CD4-positive, alpha-beta T cell (primary cell): ENCODE measurements around the gene DIS3L2. TPM values are rescaled to one million over a fixed set of nuclear protein-coding genes. Genes with fewer than 3 reads are reported as not detected.
"Not testable (repeated sequence)": the region's sequence is repeated elsewhere in the genome, so short reads cannot be mapped to it uniquely, and the experiment has no call there.

ENCODE experiments used
- ATAC-seq: fragments of 200-7000 bp; cut with Tn5 transposase; one replicate; pipeline ENCODE4 v1.10.0; 2022; ENCODE audit warnings: mild to moderate bottlenecking; ENCODE audit not compliant: poor library complexity
- CTCF ChIA-PET: fragments of 350-600 bp; sonication (Branson Sonifier 250); formaldehyde crosslinking; loops from one replicate; lab custom pipeline; 2021; ENCODE audit warnings: antibody characterized with exemption, inconsistent platforms; lab: Charles Lee
- POLR2A ChIA-PET: fragments of 350-600 bp; sonication (Branson Sonifier 250); formaldehyde crosslinking; loops from one replicate; lab custom pipeline; 2021; ENCODE audit warnings: antibody characterized with exemption, inconsistent platforms; lab: Charles Lee
- DNase-seq, 14 experiments: peaks; one replicate each; pipeline ENCODE4 v3.0.0-alpha.2; 2013 to 2020; ENCODE audit warnings: mixed read lengths in 2 of 14
- H3K27ac ChIP-seq, 2 donors: one replicate each; pipeline versions ENCODE4 v1.5.1 to v1.7.0; 2013; ENCODE audit warnings: low read length in 2 of 2, low read depth in 1 of 2, mild to moderate bottlenecking in 1 of 2
- H3K27me3 ChIP-seq, 2 experiments: 1 replicate in 1 of 2; 2 replicates in 1 of 2; pipeline versions ENCODE4 v1.6.1 to v1.7.0; 2013; ENCODE audit warnings: low read length in 2 of 2, control low read depth in 1 of 2, mild to moderate bottlenecking in 1 of 2, moderate library complexity in 1 of 2; ENCODE audit not compliant: insufficient read depth in 2 of 2, control insufficient read depth in 1 of 2
- H3K36me3 ChIP-seq: one replicate; pipeline ENCODE4 v1.6.1; 2013; ENCODE audit warnings: low read length, control low read depth; ENCODE audit not compliant: insufficient read depth
- H3K4me1 ChIP-seq: one replicate; pipeline ENCODE4 v1.6.1; 2013; ENCODE audit warnings: low read length, control low read depth; ENCODE audit not compliant: insufficient read depth
- H3K4me3 ChIP-seq: one replicate; pipeline ENCODE4 v1.5.1; 2013; ENCODE audit warnings: mild to moderate bottlenecking, low read length, moderate library complexity
- H3K9me3 ChIP-seq, 2 experiments: 1 replicate in 1 of 2; 2 replicates in 1 of 2; pipeline versions ENCODE4 v1.6.1 to v1.7.0; 2013; ENCODE audit warnings: low read length in 2 of 2, mild to moderate bottlenecking in 2 of 2, control low read depth in 1 of 2, moderate library complexity in 1 of 2; ENCODE audit not compliant: control insufficient read depth in 1 of 2, insufficient read depth in 1 of 2
- H3K27ac Mint-ChIP-seq: one replicate; pipeline ENCODE4 v1.8.0; 2020; ENCODE audit warnings: mixed read lengths
- H3K27me3 Mint-ChIP-seq: one replicate; pipeline ENCODE4 v1.8.0; 2021; ENCODE audit warnings: mixed read lengths
- H3K36me3 Mint-ChIP-seq: one replicate; pipeline ENCODE4 v1.8.0; 2021; ENCODE audit warnings: low read depth, mixed read lengths
- H3K4me1 Mint-ChIP-seq: one replicate; pipeline ENCODE4 v1.8.0; 2021; ENCODE audit warnings: low read depth, mixed read lengths
- H3K4me3 Mint-ChIP-seq: one replicate; pipeline ENCODE4 v1.8.0; 2020; ENCODE audit warnings: mild to moderate bottlenecking, mixed read lengths
- H3K9me3 Mint-ChIP-seq: one replicate; pipeline ENCODE4 v1.8.0; 2020; ENCODE audit warnings: mixed read lengths
- intact Hi-C, 2 experiments: fragments of 100-400 bp; cut with DNase I in 1 of 2; cut with micrococcal nuclease in 1 of 2; formaldehyde crosslinking; loops; one replicate each; pipeline versions ENCODE4 v1.15.1 to v1.9.0; 2023 to 2025; cut with DNase I, micrococcal nuclease
- total RNA-seq, 174 experiments: library from RNA in 2 of 174; stranded (reverse) in 2 of 174; gene quantifications; one replicate each; pipeline ENCODE4 v1.2.3 and lab custom pipeline; 2021 to 2026
- TF ChIP-seq, protein P1 (sequence below): fragments of 200-600 bp; IDR thresholded peaks from one replicate; pipeline ENCODE4 v1.8.0; 2022; ENCODE audit warnings: antibody characterized with exemption, mild to moderate bottlenecking

DIS3L2 gene
- total RNA-seq, 2 experiments from 2014 or later = 59.8 to 62.9 TPM

DNA sequence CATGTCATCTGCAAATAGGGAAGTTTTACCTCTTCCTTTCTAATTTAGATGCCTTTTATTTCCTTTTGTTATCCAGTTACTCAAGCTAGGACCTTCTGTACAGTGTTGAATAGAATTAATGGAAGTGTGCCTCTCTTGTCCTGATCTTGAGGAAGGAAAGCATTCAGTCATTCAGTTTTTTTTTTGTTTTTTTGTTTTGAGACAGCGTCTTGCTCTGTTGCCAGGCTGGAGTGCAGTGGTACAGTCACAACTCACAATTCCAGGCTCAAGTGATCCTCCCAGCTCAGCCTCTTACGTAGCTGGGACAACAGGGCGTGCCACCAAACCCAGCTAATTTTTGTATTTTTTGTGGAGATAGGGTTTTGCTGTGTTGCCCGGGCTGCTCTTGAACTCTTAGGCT lies 213.1 kb downstream of the DIS3L2 start:
- H3K4me3 ChIP-seq = no peak overlapping the region
- H3K27me3 Mint-ChIP-seq = no peaks in the 10 kb centered on the region
- no peak overlapping the region for H3K27ac ChIP-seq
- no peaks in the 10 kb centered on the region for H3K4me1 ChIP-seq
- DNase-seq = no peak
- no peak overlapping the region for H3K27ac Mint-ChIP-seq
- CTCF ChIA-PET = no interaction called here
- H3K27me3 ChIP-seq = no peaks in the 10 kb centered on the region
- H3K9me3 Mint-ChIP-seq = no peaks in the 10 kb centered on the region
- peaks cover 40% of the 10 kb centered on the region for H3K36me3 Mint-ChIP-seq
- H3K9me3 ChIP-seq = no peaks in the 10 kb centered on the region
- TF ChIP-seq, protein P1, sequence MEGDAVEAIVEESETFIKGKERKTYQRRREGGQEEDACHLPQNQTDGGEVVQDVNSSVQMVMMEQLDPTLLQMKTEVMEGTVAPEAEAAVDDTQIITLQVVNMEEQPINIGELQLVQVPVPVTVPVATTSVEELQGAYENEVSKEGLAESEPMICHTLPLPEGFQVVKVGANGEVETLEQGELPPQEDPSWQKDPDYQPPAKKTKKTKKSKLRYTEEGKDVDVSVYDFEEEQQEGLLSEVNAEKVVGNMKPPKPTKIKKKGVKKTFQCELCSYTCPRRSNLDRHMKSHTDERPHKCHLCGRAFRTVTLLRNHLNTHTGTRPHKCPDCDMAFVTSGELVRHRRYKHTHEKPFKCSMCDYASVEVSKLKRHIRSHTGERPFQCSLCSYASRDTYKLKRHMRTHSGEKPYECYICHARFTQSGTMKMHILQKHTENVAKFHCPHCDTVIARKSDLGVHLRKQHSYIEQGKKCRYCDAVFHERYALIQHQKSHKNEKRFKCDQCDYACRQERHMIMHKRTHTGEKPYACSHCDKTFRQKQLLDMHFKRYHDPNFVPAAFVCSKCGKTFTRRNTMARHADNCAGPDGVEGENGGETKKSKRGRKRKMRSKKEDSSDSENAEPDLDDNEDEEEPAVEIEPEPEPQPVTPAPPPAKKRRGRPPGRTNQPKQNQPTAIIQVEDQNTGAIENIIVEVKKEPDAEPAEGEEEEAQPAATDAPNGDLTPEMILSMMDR = no peak
- no peaks in the 10 kb centered on the region for H3K36me3 ChIP-seq
- ATAC-seq = no peak
- POLR2A ChIA-PET = no interaction called here
- intact Hi-C loops = no loop called here
- no peaks in the 10 kb centered on the region for H3K4me1 Mint-ChIP-seq
- no peak overlapping the region for H3K4me3 Mint-ChIP-seq

DNA sequence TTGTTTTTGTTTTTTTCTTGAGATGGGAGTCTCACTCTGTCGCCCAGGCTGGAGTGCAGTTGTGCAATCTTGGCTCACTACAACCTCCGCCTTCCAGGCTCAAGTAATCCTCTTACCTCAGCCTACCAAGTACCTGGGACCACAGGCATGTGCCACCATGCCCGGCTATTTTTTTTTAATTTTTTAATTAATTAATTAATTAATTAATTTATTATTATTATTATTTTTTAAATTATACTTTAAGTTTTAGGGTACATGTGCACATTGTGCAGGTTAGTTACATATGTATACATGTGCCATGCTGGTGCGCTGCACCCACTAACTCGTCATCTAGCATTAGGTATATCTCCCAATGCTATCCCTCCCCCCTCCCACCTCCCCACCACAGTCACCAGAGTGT lies 215.1 kb downstream of the DIS3L2 start:
- H3K9me3 Mint-ChIP-seq, H3K4me1 Mint-ChIP-seq, intact Hi-C loops, H3K27ac Mint-ChIP-seq, H3K4me1 ChIP-seq, H3K4me3 ChIP-seq, DNase-seq, H3K27me3 ChIP-seq, H3K36me3 ChIP-seq, CTCF ChIA-PET, H3K27ac ChIP-seq, H3K27me3 Mint-ChIP-seq, POLR2A ChIA-PET, H3K4me3 Mint-ChIP-seq, ATAC-seq, H3K9me3 ChIP-seq: not testable (repeated sequence)
- H3K36me3 Mint-ChIP-seq = peaks cover 30% of the 10 kb centered on the region

DNA sequence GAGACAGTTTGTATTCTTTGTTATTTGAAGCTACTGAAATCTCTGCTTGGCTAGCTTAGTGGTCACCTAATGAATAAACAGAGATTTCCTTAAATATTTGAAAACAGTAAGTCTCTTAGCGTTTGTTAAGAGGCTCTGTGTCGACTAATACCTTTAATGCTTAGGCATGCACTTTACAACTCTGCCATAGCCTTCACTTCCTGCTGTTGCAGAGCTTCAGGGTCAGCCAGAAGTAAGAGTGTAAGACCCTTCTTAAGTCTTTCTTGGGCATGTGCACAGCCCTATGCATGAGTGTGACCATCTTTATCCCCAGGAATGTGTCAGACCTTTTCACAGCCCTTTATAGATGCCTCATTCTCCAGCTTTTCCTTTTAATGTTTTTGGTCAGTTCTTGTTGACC lies 221.8 kb downstream of the DIS3L2 start:
- Mint-ChIP-seq H3K4me3 (no peak overlapping the region), H3K27ac (no peak overlapping the region), H3K27me3 (no peaks in the 10 kb centered on the region), H3K9me3 (no peaks in the 10 kb centered on the region), H3K36me3 (peaks cover 47% of the 10 kb centered on the region), H3K4me1 (no peaks in the 10 kb centered on the region)
- TF ChIP-seq, protein P1 = no peak
- no peaks in the 10 kb centered on the region for H3K27me3 ChIP-seq
- H3K9me3 ChIP-seq = no peaks in the 10 kb centered on the region
- POLR2A ChIA-PET = interaction anchor here (1.1 kb wide), 1 partner anchor 132 kb away, joined by 3 read pairs; no protein-coding TSS in a partner anchor
- DNase-seq = no peak
- H3K36me3 ChIP-seq = no peaks in the 10 kb centered on the region
- ATAC-seq = no peak
- no peak overlapping the region for H3K27ac ChIP-seq
- intact Hi-C loops = no loop called here
- no peaks in the 10 kb centered on the region for H3K4me1 ChIP-seq
- no peak overlapping the region for H3K4me3 ChIP-seq
- CTCF ChIA-PET = no interaction called here

DNA sequence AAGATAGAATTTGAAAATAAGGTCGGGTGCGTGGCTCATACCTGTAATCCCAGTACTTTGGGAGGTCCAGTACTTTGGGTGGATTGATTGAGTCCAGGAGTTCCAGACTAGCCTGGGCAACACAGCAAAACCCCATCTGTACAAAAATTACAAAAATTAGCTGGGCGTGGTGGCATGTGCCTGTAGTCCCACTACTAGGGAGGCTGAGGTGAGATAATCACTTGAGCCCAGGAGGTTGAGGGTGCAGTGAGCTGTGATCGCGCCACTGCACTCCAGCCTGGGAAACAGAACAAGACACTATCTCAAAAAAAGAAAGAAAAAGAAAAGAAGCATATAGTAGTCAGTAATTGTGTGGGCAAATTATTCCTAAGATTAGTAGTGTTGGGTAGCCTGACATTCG lies 222.8 kb downstream of the DIS3L2 start:
- intact Hi-C loops = no loop called here
- POLR2A ChIA-PET = no interaction called here
- DNase-seq (no peak), ATAC-seq (no peak)
- Mint-ChIP-seq H3K9me3 (no peaks in the 10 kb centered on the region), H3K4me3 (no peak overlapping the region), H3K27ac (no peak overlapping the region), H3K36me3 (peaks cover 54% of the 10 kb centered on the region), H3K27me3 (no peaks in the 10 kb centered on the region), H3K4me1 (no peaks in the 10 kb centered on the region)
- Histone ChIP-seq H3K27ac (no peak overlapping the region), H3K36me3 (no peaks in the 10 kb centered on the region), H3K4me3 (no peak overlapping the region), H3K27me3 (no peaks in the 10 kb centered on the region), H3K4me1 (no peaks in the 10 kb centered on the region), H3K9me3 (no peaks in the 10 kb centered on the region)
- CTCF ChIA-PET = no interaction called here
- TF ChIP-seq, protein P1 = no peak
